ENCODE results near the gene GOLPH3L. TPM values are rescaled to one million over a fixed set of nuclear protein-coding genes. Genes with fewer than 3 reads are reported as not detected.

Gene GOLPH3L
- total RNA-seq, 2 donors from 2014 or later = 14.3 to 16.0 TPM

Other genes with a start within 250 kb of the GOLPH3L start
- 10 to 100 TPM; 16.3 to 18.5 TPM for gene TARS2, start 209.7 kb downstream of the GOLPH3L start, total RNA-seq
- 10 to 100 TPM; 40.6 to 42.2 TPM for gene ECM1, start 189.0 kb downstream of the GOLPH3L start, total RNA-seq
- gene FALEC, start 181.4 kb downstream of the GOLPH3L start, total RNA-seq = not detected
- 10 to 100 TPM; 31.5 to 62.5 TPM for gene ADAMTSL4, start 147.7 kb downstream of the GOLPH3L start, total RNA-seq
- gene MCL1, start 117.5 kb downstream of the GOLPH3L start, total RNA-seq = 100 to 1,000 TPM; 103 to 146 TPM
- gene ENSA, start 67.5 kb downstream of the GOLPH3L start, total RNA-seq = 100 to 1,000 TPM; 115 to 125 TPM
- gene HORMAD1, start 23.7 kb upstream of the GOLPH3L start, total RNA-seq = under 1 TPM; 0.29 to 0.60 TPM
- 10 to 100 TPM; 42.2 to 77.4 TPM for gene CTSS, start 68.6 kb upstream of the GOLPH3L start, total RNA-seq
- gene CTSK, start 111.1 kb upstream of the GOLPH3L start, total RNA-seq = 10 to 100 TPM; 17.5 to 18.4 TPM
- 10 to 100 TPM; 31.9 to 32.5 TPM for gene ARNT, start 179.4 kb upstream of the GOLPH3L start, total RNA-seq
- gene CTXND2, start 190.0 kb upstream of the GOLPH3L start, total RNA-seq = not detected
- gene SETDB1, start 229.2 kb upstream of the GOLPH3L start, total RNA-seq = 10 to 100 TPM; 16.3 to 19.9 TPM

All from left cardiac atrium (tissue), 2 donors.